Sigmoid colon (tissue), 7 donors: ENCODE data around the gene NTM. TPM values are rescaled to one million over a fixed set of nuclear protein-coding genes. Genes with fewer than 3 reads are reported as not detected.

Experiments used
- DNase-seq: peaks from one replicate; pipeline ENCODE4 v3.0.0-alpha.2; 2019
- H3K27ac ChIP-seq, 4 donors: fragments of 200-600 bp; sonication (generic); one replicate each; pipeline ENCODE4 v1.5.1; 2016 to 2019; ENCODE audit warnings: mild to moderate bottlenecking in 1 of 4
- H3K27me3 ChIP-seq, 3 donors: fragments of 200-600 bp; sonication (generic); one replicate each; pipeline ENCODE4 v1.5.1; 2019; ENCODE audit warnings: mild to moderate bottlenecking in 1 of 3
- H3K36me3 ChIP-seq, 4 donors: fragments of 200-600 bp; sonication (generic); one replicate each; pipeline ENCODE4 v1.5.1; 2016 to 2019
- H3K4me1 ChIP-seq, 4 donors: fragments of 200-600 bp; sonication (generic); one replicate each; pipeline ENCODE4 v1.5.1; 2017 to 2019
- H3K4me3 ChIP-seq, 4 donors: fragments of 200-600 bp; sonication (generic); one replicate each; pipeline ENCODE4 v1.5.1; 2017 to 2019; ENCODE audit warnings: mild to moderate bottlenecking in 2 of 4, moderate library complexity in 1 of 4
- H3K9me3 ChIP-seq, 4 donors: fragments of 200-600 bp in 3 of 4; sonication (generic) in 3 of 4; one replicate each; pipeline versions ENCODE4 v1.5.1 to v1.6.1; 2013 to 2019
- CTCF ChIP-seq, 4 experiments: fragments of 450-650 bp in 3 of 4; fragments of 200-600 bp in 1 of 4; IDR thresholded peaks; one replicate each; pipeline ENCODE4 v1.5.1; 2016 to 2019; ENCODE audit warnings: antibody characterized with exemption in 4 of 4, mild to moderate bottlenecking in 3 of 4, moderate library complexity in 2 of 4
- EP300 ChIP-seq, 4 donors: sonication (generic); formaldehyde crosslinking; IDR thresholded peaks; one replicate each; pipeline ENCODE4 v1.6.1; 2017; ENCODE audit warnings: antibody characterized with exemption in 4 of 4
- POLR2A ChIP-seq, 2 donors: fragments of 450-650 bp; IDR thresholded peaks; one replicate each; pipeline ENCODE4 v1.6.1; 2016; ENCODE audit warnings: antibody characterized with exemption in 2 of 2, mild to moderate bottlenecking in 2 of 2, moderate library complexity in 2 of 2
- POLR2AphosphoS5 ChIP-seq, 4 donors: sonication (generic); formaldehyde crosslinking; IDR thresholded peaks; one replicate each; pipeline ENCODE4 v1.6.1; 2017; ENCODE audit warnings: antibody characterized with exemption in 4 of 4
- WGBS, 2 donors: extraction: QIAGEN DNeasy Blood & Tissue Kit; methylation state at CpG; one replicate each; pipeline ENCODE4 v1.1.7; 2013; 5-methylcytosine and 5-hydroxymethylcytosine counted together
- intact Hi-C: fragments of 100-400 bp; cut with DNase I; formaldehyde crosslinking; loops from one replicate; pipeline ENCODE4 v1.15.1; 2023
- polyA plus RNA-seq, 3 donors: library from polyadenylated mRNA; stranded (reverse); fragments of 200-250 nt; gene quantifications; one replicate each; pipeline ENCODE4 v1.2.3, GENCODE V29; 2013
- total RNA-seq, 4 donors: library from RNA; depleted of rRNA; stranded (reverse); fragments of >200 nt; gene quantifications; one replicate each; pipeline ENCODE4 v1.1.0, GENCODE V29; 2016
- donor health status: healthy with polysubstance abuse.
- donor health status: Bipolar disorder and iron deficiency.
- donor health status: healthy.

The NTM gene
- total and polyA plus RNA-seq, 7 donors: 0.96 to 18.3 (median 6.4) TPM; not detected in 1

- intact Hi-C loops: no loop called here
- Histone ChIP-seq H3K4me3 (no peak overlapping the region), H3K27ac (no peak overlapping the region), H3K27me3 (no peaks in the 10 kb centered on the region), H3K4me1 (peaks cover 0 to 3% (median 0%) of the 10 kb centered on the region in 4 donors), H3K9me3 (no peaks in the 10 kb centered on the region), H3K36me3 (no peaks in the 10 kb centered on the region)
- no peak for DNase-seq
- whole genome bisulfite sequencing, 2 donors: 49 to 70% methylated on average over 4 of the region's 4 CpGs
- TF ChIP-seq POLR2A (IDR thresholded peaks at IDR 0.05) (no peak), EP300 (IDR thresholded peaks at IDR 0.05) (no peak), CTCF (IDR thresholded peaks at IDR 0.05) (no peak), POLR2AphosphoS5 (IDR thresholded peaks at IDR 0.05) (no peak)
These were observed 392.9 kb downstream of the NTM start for GRCh38 chr11:131763193-131763890.

GRCh38 chr11:131764126-131764525 lies 393.7 kb downstream of the NTM start:
- WGBS, 2 donors: 75 to 85% methylated on average over 5 of the region's 5 CpGs
- no peak overlapping the region for H3K27ac ChIP-seq
- H3K4me1 ChIP-seq: peaks cover 0 to 3% (median 0%) of the 10 kb centered on the region in 4 donors
- H3K4me3 ChIP-seq: no peak overlapping the region
- no peaks in the 10 kb centered on the region for H3K27me3 ChIP-seq
- no peaks in the 10 kb centered on the region for H3K36me3 ChIP-seq
- TF ChIP-seq EP300 (IDR thresholded peaks at IDR 0.05) (no peak), CTCF (IDR thresholded peaks at IDR 0.05) (no peak), POLR2A (IDR thresholded peaks at IDR 0.05) (no peak), POLR2AphosphoS5 (IDR thresholded peaks at IDR 0.05) (no peak)
- DNase-seq: no peak
- intact Hi-C loops: no loop called here
- no peaks in the 10 kb centered on the region for H3K9me3 ChIP-seq

- intact Hi-C loops: no loop called here
- 67 to 68% methylated on average over 3 of the region's 3 CpGs for WGBS, 2 donors
- no peak for DNase-seq
These were observed 394.2 kb downstream of the NTM start for GRCh38 chr11:131764649-131765048.

GRCh38 chr11:131766637-131767036 lies 396.2 kb downstream of the NTM start:
- no peaks in the 10 kb centered on the region for H3K4me1 ChIP-seq
- no peak for DNase-seq
- intact Hi-C loops: no loop called here
- 81 to 86% methylated on average over 7 of the region's 7 CpGs for WGBS, 2 donors
- TF ChIP-seq POLR2A (IDR thresholded peaks at IDR 0.05) (no peak), CTCF (IDR thresholded peaks at IDR 0.05) (no peak), POLR2AphosphoS5 (IDR thresholded peaks at IDR 0.05) (no peak), EP300 (IDR thresholded peaks at IDR 0.05) (no peak)
- H3K4me3 ChIP-seq: no peak overlapping the region
- H3K27ac ChIP-seq: no peak overlapping the region
- H3K27me3 ChIP-seq: no peaks in the 10 kb centered on the region
- no peaks in the 10 kb centered on the region for H3K9me3 ChIP-seq
- H3K36me3 ChIP-seq: no peaks in the 10 kb centered on the region

More at GRCh38 chr11:131764649-131765048, 394.2 kb downstream of the NTM start:
- no peaks in the 10 kb centered on the region for H3K36me3 ChIP-seq
- peaks cover 0 to 3% (median 0%) of the 10 kb centered on the region in 4 donors for H3K4me1 ChIP-seq
- no peak for TF ChIP-seq POLR2A (IDR thresholded peaks at IDR 0.05)
- no peak for TF ChIP-seq POLR2AphosphoS5 (IDR thresholded peaks at IDR 0.05)
- no peak for TF ChIP-seq EP300 (IDR thresholded peaks at IDR 0.05)
- TF ChIP-seq CTCF (IDR thresholded peaks at IDR 0.05): no peak
- no peaks in the 10 kb centered on the region for H3K27me3 ChIP-seq
- no peak overlapping the region for H3K4me3 ChIP-seq
- H3K9me3 ChIP-seq: no peaks in the 10 kb centered on the region
- no peak overlapping the region for H3K27ac ChIP-seq

GRCh38 chr11:131767421-131767820 lies 397.0 kb downstream of the NTM start:
- Histone ChIP-seq H3K9me3 (no peaks in the 10 kb centered on the region), H3K27me3 (no peaks in the 10 kb centered on the region), H3K36me3 (no peaks in the 10 kb centered on the region), H3K4me1 (no peaks in the 10 kb centered on the region), H3K4me3 (no peak overlapping the region), H3K27ac (no peak overlapping the region)
- DNase-seq: no peak
- no peak for TF ChIP-seq EP300 (IDR thresholded peaks at IDR 0.05)
- no peak for TF ChIP-seq POLR2AphosphoS5 (IDR thresholded peaks at IDR 0.05)
- TF ChIP-seq POLR2A (IDR thresholded peaks at IDR 0.05): no peak
- no peak for TF ChIP-seq CTCF (IDR thresholded peaks at IDR 0.05)
- WGBS, 2 donors: 83 to 87% methylated on average over 4 of the region's 4 CpGs
- intact Hi-C loops: no loop called here
